ENCODE measurements around the gene TMEM175.

Gene TMEM175

GRCh38 chr4:925171-925570, 7.1 kb upstream of the TMEM175 start:
- Histone ChIP-seq H3K4me3 (ENCODE audit: low read depth, low read length) (no peak overlapping the region), H3K27ac (ENCODE audit: extremely low read depth, low read depth, low read length) (no peak overlapping the region), H3K4me1 (ENCODE audit: control insufficient read depth, insufficient read depth, low read length) (peaks cover 5% of the 10 kb centered on the region; the same call in 1 of the 2 replicates), H3K9me3 (ENCODE audit: control insufficient read depth, insufficient read depth, low read depth, low read length) (no peaks in the 10 kb centered on the region), H3K36me3 (ENCODE audit: control insufficient read depth in 2 of 2, insufficient read depth in 1 of 2, low read length in 2 of 2) (peaks cover 0 to 3% of the 10 kb centered on the region in 2 experiments; a peak in 1 of 3 replicates)
- ChIA-PET CTCF (interaction anchor here (0.6 kb wide), 1 partner anchor 255 kb away, joined by 4 read pairs; no protein-coding TSS in a partner anchor), POLR2A (no interaction called here)
- TF ChIP-seq YY1 (tag by site-specific recombination; IDR thresholded peaks at IDR 0.05) (no peak), ZNF148 (tag by site-specific recombination; IDR thresholded peaks at IDR 0.05; ENCODE audit: borderline replicate concordance) (no peak), ZNF157 (tag by site-specific recombination; IDR thresholded peaks at IDR 0.05) (no peak), ZNF704 (tag by site-specific recombination; IDR thresholded peaks at IDR 0.05) (no peak), INSM2 (tag by site-specific recombination; IDR thresholded peaks at IDR 0.05) (no peak), ZNF280C (tag by site-specific recombination; IDR thresholded peaks at IDR 0.05) (no peak), ZNF518A (tag by site-specific recombination; conservative IDR thresholded peaks at IDR 0.05; ENCODE audit: low read depth) (no peak), ELK4 (IDR thresholded peaks at IDR 0.05; ENCODE audit: borderline replicate concordance, low read depth, low read length) (no peak), KLF10 (tag by site-specific recombination; IDR thresholded peaks at IDR 0.05) (no peak), SP3 (tag by site-specific recombination; IDR thresholded peaks at IDR 0.05) (no peak), AEBP2 (tag by site-specific recombination; IDR thresholded peaks at IDR 0.05; ENCODE audit: borderline replicate concordance) (no peak), ZBTB6 (tag by site-specific recombination; IDR thresholded peaks at IDR 0.05) (no peak), ZNF626 (tag by site-specific recombination; IDR thresholded peaks at IDR 0.05) (no peak), ZNF221 (tag by site-specific recombination; IDR thresholded peaks at IDR 0.05; ENCODE audit: borderline replicate concordance) (no peak), ZNF391 (tag by site-specific recombination; IDR thresholded peaks at IDR 0.05; ENCODE audit: borderline replicate concordance, low read depth) (no peak), ZBTB17 (tag by site-specific recombination; IDR thresholded peaks at IDR 0.05) (no peak), ZNF837 (tag by site-specific recombination; IDR thresholded peaks at IDR 0.05) (no peak)

All from HEK293 (cell line).